GM18499 (cell line): Measurements from ENCODE around the gene U2AF1L4.
A peak's percentile ranks its signal among the peaks of the same experiment; 100 is the strongest.

ENCODE experiments used
- ATAC-seq: cut with Tn5 transposase; IDR thresholded peaks from one replicate; pipeline ENCODE4 v1.9.1; 2021; ENCODE audit warnings: moderate number of reproducible peaks; ENCODE audit not compliant: insufficient read depth, unreplicated experiment

The U2AF1L4 gene

DNA sequence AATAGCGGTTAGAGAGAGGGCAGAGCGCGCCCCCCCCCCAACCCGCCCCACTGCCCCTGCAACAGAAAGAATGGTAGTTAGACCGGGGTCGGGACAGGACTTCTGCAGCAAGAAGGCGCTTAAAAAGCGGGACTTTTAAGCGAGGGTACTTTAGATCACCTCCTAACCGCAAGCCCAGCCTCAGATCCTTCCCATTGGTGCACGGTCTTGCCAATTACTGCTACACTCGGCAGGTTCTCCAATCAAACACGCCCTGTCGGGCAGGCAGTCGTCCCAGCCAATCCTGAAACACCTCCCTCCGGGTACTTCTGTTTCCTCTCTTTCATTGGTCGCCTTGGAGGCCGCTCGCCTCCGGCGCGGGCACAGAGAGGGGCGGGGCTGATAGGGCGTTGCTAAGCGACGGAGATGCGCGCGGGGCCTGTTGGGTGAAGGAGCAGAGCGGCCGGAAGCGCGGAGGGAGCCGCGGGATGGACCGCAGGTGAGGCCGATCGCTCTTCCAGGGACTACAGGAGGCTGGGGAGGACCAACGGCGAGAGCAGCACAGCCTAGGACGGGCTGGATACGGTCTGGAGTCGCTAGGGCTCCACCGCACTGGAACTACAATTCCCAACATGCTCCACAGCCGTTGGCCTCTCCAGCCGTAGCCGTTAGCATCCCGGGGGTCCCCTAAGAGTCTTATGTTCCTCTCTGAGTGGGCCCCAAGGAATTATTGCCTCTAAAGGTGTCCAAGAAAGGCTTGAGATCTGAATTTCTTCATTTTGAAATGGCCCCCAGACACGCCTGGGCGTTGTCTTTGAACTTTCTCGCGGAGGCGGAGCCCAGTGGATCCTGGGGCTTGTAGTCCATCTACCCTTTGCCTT is 12.8 kb upstream of the U2AF1L4 start, which contains the start of gene PROSER3:
Gene PROSER3, plus strand, starts transcription at position 428 of the 860 bp plus-strand sequence. Its CDS starts 40 bp downstream, at position 468.
- ATAC-seq = peak; percentile 93

DNA sequence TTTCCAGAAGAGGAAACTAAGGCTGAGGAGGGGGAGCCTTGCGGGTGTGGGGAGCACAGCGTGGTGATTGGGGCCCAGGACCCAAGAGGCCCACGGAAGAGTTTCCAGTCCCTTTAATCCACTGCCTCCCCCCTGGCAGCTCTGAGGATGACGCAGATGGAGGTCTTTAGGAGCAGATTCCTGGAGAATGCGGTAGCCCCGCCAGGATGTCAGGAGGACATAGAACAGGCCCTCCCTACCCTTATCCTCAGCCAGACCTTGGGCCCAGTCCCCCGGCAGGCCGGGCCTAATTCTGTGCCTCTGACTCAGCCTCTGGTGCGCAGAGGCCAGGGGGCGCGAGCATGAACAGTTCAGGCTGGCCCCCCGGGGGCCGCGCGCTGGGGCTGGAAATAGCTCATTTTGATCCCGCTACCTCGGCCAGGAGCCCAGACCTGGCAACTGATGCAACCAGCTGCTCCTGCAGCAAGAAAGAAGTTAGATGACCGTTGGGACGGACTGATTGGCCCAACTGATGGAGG is 12.1 kb upstream of the U2AF1L4 start:
- ATAC-seq = no peak

DNA sequence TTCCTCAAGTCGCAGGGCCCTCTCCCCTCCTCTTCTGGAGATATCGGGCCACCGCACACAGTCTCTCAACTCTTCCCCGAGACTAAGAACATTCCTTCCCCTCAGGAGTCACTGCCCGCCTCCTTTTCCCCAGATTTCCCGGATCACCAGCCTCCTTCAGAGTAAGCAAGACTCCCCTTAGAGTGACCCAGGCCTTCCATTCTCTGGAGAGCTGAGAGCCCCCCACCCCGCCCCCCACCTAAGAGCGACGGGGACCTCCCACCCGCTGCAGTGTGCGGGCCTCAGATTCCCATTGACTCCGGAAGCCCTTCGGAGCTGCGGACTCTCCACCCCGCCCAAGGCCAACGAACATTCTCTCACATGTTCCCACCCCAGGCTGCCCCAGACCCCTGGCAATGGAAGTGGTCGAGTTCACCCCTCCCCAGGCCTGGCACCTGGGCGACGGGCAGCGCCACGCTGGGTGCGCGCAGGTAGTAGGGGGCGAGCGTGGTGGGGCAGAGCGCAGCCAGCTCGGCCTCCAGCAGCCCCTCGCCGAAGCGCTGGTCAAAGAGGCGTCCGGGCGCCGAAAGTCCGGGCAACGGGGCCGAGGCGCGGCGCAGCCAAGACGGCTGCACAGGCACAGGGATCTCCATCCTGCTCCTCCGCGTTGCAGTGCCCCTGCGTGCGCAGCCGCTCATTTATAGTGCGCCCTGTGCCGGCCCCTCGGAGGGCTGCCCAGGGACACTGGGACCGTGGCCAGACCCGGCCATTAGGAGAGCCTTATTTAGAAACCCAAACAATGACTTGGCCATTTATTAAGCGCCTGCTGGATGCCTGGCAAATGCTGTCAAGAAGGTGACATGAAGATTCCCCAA is 11.4 kb upstream of the U2AF1L4 start, which contains the start of gene HSPB6:
Gene HSPB6, minus strand, starts transcription at position 653 of the 854 bp plus-strand sequence. Its CDS starts 21 bp downstream, at position 632.
- no peak for ATAC-seq

DNA sequence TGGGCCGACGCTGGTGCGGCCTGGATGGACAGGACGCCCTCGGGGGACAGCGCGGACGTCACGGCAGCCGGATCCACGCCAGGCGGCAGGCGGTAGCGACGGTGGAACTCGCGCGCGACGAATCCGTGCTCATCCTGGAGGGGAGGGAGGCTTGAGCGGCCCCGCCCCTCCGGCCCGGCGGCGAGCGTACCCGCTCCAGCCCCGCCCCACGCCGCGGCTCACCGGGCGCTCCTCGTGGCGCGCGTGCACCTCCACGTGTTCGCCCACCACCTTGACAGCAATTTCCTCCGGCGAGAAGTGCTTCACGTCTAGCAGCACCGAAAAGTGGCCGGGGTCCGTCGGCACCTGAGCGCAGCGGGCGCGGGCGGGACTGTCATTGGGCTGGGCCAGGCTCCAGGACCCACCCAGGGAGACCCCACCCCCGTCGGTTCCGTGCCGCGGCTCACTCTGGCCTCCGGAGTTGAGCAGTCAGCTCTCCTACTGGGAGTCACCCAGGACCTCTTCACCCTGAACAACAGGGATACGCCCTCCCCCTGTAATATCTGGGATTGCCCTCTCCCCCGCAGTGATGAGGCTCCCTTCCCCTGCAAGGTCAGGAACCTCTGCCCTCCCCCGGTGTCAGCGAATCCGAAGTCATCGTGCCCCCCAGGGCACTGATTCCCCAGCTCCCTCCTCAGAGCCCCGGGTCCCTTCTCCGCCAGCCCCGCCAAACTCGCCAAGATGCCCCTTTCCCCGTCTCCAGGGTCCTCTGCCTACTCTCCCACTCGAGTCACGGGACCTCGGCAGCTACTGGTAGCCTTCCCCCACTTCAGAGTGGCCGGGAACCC is 10.5 kb upstream of the U2AF1L4 start:
- no peak for ATAC-seq

DNA sequence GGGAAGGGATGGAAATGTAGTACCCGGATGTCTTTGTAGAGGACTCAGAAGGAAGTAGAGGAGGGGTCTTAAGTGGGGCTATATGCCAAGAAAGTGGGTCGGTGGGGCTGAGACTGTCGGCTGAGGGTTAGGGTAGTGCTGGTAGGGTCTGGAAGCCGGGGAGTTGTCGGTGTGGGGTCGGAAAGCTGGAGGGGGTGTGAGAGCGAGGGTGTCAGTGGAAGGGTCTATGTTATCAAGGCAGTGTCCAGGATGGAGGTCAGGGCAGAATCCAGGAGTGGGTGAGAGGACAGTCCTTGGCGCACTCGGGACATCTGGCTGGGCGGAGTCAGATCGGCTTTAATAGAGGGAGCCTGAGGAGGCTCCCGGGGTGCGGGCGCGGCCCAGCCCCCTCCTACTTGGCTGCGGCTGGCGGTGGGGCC is 9.9 kb upstream of the U2AF1L4 start:
- no peak for ATAC-seq

DNA sequence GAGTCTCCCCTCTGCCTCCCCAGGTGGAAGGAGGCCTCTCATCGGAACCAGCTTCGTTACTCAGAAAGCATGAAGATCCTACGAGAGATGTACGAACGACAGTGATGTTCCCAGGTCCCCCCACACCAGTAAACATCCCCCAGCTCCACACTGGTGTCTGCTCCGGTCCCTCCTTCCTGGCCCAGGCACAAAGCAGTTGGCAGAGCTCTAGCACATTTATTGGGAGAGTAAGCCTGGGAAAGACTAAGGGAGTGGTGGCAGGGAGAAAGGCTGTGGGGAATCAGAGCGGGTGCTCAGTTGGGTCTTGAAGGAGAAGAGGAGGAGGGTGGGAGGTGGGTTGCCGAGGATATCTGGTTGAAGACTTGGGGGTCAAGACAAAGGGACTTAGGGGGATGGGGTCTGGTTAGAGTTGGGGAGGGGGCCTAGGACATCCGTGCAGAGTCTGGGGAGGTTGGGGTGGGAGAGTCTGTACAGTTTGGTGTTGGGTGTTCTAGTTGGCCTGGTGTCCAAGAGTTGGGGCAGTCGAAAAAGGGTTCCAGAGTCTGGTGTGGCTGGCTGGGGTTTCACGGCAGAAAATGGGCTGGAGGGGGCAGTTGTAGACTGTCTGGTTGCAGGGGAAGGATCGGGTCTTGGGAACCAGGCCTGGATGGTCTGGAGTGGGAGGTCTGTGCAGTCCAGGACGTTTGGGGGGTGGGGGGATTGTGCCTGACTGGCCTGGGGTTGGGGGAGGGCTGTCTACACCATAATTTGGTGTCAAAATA is 9.3 kb upstream of the U2AF1L4 start:
- ATAC-seq = no peak

DNA sequence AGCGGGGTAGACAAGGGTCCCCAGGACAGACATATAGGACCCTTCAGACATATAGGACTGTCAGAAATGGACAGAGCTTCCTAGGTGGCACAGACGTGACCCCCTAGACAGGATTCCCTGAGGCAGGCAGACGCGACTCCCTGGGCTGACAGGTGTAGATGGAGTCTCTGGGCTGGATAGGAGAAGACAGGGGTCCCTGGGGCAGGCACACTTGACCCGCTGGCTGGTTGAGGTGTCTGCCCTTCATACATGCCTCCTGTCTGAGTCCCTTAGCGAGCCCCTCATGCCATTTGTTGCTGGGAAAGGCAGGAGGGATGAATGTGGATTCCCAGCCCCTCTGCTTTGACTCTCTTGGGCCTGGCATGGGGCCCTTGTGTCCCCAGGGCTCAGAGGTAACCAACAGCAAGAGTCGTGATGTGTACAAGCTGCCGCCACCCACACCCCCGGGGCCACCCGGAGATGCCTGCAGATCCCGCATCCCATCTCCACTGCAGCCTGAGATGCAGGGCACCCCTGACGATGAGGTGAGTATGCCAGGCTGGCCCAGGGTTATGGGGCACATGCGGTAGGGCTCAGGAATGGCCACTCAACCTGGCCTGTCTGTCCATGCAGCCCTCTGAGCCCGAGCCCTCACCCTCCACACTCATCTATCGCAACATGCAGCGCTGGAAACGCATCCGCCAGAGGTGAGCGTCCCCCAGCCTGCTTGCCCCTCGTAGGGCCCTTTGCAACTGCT is 8.6 kb upstream of the U2AF1L4 start:
- ATAC-seq = no peak

DNA sequence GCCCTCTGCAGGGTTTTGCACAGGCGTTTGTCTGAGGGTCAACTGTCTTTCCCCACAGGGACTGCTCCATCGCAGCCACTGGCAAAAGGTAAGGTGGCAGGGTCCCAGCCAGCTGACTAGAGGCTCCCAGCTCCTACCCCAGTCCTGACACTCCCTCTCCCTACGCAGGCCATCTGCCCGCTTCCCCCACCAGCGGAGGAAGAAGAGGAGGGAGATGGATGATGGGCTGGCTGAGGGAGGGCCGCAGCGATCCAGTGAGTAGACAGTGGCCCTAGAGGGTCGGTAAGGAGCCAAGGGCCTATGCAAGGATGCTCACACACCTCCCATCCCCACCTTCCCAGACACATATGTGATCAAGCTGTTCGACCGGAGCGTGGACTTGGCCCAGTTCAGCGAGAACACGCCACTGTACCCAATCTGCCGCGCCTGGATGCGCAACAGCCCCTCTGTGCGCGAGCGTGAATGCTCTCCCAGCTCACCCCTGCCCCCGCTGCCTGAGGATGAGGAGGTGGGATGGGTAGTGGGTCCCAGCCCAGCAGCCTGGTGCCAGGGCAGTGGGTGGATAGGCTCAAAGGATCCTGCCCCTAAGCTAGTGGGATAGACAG is 7.6 kb upstream of the U2AF1L4 start:
- ATAC-seq = no peak

DNA sequence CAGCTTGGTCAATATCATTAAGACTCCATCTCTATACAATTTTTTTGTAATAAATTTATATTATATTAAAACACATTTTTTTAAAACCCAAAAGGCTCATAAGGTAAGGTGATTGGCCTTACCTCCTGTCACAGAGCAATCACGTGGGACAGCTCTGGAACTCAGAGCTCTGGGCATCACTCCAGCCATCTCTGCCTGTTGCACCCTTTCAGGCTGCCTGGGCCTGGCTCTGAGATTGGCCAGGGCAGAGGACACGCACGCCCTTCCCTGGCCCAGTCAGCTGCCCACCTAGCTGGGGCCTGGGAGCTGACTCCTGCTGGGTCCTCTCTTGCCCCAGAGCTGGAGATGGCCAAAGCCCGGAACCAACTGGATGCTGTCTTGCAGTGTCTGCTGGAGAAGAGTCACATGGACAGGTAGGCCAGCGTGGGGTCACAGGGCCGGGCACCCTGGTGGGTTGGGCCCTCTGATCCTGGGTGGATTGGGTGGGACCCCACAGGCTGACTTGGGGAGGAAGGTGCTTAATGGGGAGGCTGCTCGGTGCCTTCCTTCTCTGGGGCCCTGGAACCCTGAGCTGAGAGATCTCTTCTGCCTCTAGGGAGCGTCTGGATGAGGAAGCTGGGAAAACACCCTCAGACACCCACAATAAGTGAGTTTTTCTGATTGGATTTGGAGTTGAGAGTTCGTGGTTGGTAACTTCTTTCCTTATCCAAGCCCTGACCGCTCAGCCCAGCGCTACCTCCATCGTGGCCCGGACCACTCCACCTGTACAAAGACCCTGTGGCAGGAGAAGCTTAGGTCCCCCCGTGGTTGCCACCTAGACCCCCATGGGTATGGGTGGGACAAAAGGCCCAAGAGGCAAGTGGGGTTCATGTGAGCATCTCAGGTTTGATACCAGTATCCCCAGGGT is 6.9 kb upstream of the U2AF1L4 start:
- no peak for ATAC-seq

DNA sequence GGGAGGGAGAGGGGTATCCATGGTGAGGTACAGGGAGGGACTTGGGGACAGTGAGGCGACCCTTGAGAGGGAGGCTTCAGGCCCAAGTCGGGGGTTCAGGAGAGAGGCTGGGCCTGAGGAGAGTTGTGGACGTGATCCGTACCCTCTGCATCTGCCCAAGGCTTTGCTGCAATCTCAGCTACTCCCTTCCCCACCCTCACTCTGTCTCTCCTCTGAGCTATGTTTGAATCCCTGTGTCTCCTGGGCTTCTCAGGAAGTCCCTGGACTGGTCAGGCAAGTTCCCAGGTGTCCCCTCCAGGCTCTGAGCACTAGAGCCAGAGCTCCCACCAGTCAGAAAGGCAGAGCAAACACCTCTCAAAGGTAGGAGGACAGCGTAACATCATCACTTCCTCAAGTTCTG is 4.9 kb upstream of the U2AF1L4 start:
- no peak for ATAC-seq

DNA sequence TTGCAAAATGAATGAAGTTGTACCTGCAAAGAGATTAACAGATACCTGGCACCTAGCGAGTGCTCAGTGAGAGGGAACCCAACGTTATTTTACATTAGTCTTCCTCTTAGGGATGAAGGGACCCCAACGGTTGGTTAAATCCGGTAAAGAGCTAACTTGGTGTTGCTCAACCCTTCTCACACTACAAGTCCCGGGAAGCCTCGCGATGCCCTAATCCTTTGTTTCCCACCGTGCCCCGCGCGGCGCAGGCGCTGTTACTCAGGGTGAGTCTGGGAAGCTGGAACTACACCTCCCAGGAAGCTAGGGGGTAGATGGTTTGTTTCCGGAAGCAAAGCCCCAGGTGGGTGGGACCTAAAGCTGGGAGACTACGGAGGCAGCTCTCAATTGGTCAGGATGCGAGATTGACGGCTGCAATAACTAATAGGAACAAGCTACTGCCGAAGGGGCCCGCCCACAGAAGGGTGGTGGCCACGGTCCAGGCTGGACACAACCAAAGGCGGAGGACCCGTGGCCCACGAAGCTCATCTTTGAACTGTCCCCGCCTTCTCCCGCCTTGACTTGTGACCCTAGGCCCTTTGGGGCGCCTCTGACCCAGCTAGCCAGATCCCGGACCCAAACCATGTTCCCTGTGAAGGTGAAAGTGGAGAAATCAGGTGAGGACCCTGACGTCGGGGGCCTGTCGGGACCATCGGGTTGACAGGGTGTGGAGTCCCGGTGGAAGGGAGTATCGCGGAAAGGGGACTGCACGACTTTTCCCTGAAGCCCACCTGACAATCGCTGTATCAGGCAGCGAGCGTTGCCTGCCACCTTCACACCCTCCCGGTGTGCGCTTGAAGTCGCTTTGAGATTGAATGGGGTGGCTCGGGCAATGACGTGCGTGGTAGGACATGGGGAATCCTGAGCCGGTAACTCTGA is 3.1 kb upstream of the U2AF1L4 start, which contains the start of gene LIN37:
Gene LIN37, plus strand, starts transcription at position 471 of the 915 bp plus-strand sequence. Its CDS starts 149 bp downstream, at position 620.
- peak; percentile 61 for ATAC-seq

DNA sequence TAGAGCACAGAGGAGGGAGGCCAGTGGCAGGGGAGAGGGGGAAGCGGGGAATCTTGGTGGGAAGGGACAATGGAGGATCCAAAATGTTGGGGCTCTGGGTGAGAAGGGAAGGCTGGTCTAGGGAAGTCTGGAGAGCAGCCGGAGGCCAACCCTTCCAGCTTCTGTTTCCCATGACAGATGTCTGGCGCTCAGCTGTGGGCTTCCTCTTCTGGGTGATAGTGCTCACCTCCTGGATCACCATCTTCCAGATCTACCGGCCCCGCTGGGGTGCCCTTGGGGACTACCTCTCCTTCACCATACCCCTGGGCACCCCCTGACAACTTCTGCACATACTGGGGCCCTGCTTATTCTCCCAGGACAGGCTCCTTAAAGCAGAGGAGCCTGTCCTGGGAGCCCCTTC is 1.3 kb upstream of the U2AF1L4 start:
- ATAC-seq = no peak

DNA sequence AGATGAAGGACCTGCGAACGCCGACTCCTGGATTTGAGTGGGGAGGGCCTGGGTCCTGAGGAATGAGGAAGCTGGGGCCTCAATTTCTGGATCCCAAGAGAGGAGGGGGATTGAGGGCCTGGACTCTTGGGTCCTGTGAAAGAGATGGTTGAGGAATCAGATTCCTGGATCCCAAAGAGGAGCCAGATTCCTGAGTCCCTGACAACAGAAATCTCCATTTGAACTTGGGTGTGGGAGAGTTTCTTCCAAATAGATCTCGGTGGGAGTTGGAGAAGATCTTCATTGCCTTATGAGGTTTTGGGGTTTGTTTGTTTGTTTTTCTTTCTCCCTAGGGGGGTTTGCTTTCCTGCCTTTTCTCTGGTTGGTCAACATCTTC is 857 bp upstream of the U2AF1L4 start:
- ATAC-seq = no peak

DNA sequence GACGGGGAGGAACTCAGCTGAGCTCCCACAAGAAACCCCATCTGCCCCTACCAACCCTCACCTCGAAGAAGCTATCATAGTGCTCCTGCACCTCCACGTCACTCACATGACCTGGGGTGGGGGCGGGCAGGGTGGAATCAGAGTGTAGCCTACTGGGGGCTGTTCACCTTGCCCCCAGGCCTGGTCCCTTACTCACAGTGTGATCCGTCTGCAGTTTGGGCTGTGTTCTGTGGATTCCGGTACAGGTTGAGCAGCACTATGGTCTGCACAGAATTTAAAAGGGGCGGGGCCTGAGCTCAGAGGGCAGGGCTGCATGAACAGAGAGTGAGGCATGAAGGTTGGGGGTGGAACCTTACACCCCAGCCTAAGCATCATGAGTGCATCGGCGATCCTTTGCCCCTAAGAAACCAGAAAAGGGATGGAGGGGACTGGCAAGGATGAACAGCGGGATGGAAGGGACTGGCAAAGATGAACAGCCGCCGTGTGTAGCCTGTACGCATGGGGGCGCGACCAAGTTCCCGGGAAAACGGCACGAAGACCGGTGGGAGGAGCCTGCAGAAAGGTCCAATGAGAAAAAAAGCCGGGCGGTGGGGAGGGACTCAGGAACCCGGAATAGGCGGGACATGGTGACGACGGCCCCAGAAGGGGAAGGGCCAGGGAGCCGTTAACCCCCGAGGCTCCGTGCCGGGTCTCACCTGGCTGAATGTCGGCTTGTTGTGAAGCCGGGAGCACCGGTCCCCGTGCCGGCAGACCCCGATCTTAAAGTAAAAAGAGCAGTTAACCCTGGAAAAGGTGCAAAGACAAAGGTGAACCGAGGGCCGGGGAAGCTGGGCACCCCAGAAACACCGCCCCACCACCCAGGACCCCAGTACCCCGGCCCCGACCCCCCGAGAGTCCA is 539 bp downstream of the U2AF1L4 start:
- ATAC-seq = no peak
